Gastroesophageal sphincter (tissue), 4 donors: Measurements from ENCODE around the gene C2CD2. TPM values are rescaled to one million over a fixed set of nuclear protein-coding genes. Genes with fewer than 3 reads are reported as not detected.

ENCODE experiments used
- ATAC-seq: fragments of 150-250 bp; one replicate; pipeline ENCODE4 v1.9.1; 2016; ENCODE audit warnings: mild to moderate bottlenecking, moderate library complexity
- H3K27ac ChIP-seq, 4 donors: fragments of 200-600 bp; sonication (generic) in 3 of 4; 1 replicate in 3 of 4; 2 replicates in 1 of 4; pipeline ENCODE4 v1.5.1; 2016 to 2019
- H3K27me3 ChIP-seq: fragments of 200-600 bp; sonication (generic); one replicate; pipeline ENCODE4 v1.5.1; 2019
- H3K36me3 ChIP-seq, 2 donors: fragments of 200-600 bp; sonication (generic); one replicate each; pipeline ENCODE4 v1.5.1; 2019; ENCODE audit warnings: control low read depth in 1 of 2
- H3K4me1 ChIP-seq, 3 donors: fragments of 200-600 bp; sonication (generic); 1 replicate in 2 of 3; 2 replicates in 1 of 3; pipeline ENCODE4 v1.5.1; 2016 to 2019; ENCODE audit warnings: control low read depth in 2 of 3
- H3K4me3 ChIP-seq, 2 donors: fragments of 200-600 bp; sonication (generic); one replicate each; pipeline ENCODE4 v1.5.1; 2019; ENCODE audit warnings: mild to moderate bottlenecking in 1 of 2, moderate library complexity in 1 of 2
- H3K9me3 ChIP-seq, 3 donors: fragments of 200-600 bp; sonication (generic); one replicate each; pipeline ENCODE4 v1.5.1; 2017 to 2019; ENCODE audit warnings: control low read depth in 2 of 3
- EP300 ChIP-seq: sonication (generic); formaldehyde crosslinking; IDR thresholded peaks from one replicate; pipeline ENCODE4 v1.6.1; 2017; ENCODE audit warnings: antibody characterized with exemption, mild to moderate bottlenecking
- POLR2A ChIP-seq, 2 donors: fragments of 450-650 bp; IDR thresholded peaks; one replicate each; pipeline ENCODE4 v1.6.1; 2017; ENCODE audit warnings: antibody characterized with exemption in 2 of 2, mild to moderate bottlenecking in 2 of 2, moderate library complexity in 1 of 2
- POLR2AphosphoS5 ChIP-seq: sonication (generic); formaldehyde crosslinking; IDR thresholded peaks from one replicate; pipeline ENCODE4 v1.6.1; 2017; ENCODE audit warnings: antibody characterized with exemption
- WGBS, 2 donors: methylation state at CpG; one replicate each; pipeline ENCODE4 v1.1.5; 2018; ENCODE audit warnings: low coverage in 1 of 2; 5-methylcytosine and 5-hydroxymethylcytosine counted together
- total RNA-seq, 4 donors: library from RNA; depleted of rRNA; stranded (reverse); fragments of >200 nt; gene quantifications; one replicate each; pipeline ENCODE4 v1.1.0, GENCODE V29; 2016
- TF ChIP-seq, protein P1 (sequence below), 4 experiments: fragments of 200-600 bp in 2 of 4; fragments of 450-650 bp in 2 of 4; sonication (generic) in 1 of 4; IDR thresholded peaks; one replicate each; pipeline ENCODE4 v1.5.1; 2017 to 2019; ENCODE audit warnings: antibody characterized with exemption in 4 of 4, mild to moderate bottlenecking in 2 of 4, moderate library complexity in 2 of 4

C2CD2 gene
- total RNA-seq, 4 donors from 2014 or later = 15.6 to 38.9 (median 18.7) TPM

DNA sequence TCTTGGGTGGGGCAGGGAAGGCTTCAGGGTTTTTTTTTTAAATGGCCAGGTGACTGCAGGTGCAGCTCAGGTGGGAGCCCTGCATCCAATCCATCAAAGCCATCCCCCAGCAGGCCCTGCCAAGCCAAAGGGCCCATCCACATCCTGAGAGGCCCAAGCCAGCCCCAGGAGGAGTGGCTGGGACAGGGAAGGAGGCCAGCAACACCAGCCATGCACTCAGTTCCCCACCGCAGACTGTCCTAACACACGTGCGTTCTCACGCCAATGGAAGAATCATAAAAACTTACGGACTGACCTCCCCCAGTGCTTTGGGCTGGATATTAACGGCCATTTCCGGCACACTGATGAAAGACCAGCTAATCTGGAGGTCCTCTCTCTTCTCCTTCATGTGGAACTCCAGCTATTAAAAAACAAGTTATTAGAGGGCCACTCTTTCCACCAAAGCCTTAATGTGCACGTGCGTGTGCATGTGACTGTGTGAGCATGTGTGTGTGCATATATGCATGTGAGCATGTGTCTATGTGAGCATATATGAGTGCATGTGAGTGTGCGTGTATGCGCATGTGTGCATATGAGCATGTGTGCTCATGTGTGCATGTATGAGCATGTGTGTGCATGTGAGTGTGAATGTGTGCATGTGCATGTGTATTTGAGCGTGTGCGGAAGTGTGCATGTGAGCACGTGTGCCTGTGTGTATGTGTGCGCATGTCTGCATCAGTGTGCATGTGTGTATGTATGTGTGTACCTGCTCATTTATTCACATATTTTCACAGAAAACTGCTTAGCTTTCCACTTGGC, 35.1 kb downstream of the C2CD2 start:
- TF ChIP-seq EP300 (no peak), POLR2AphosphoS5 (no peak), POLR2A (IDR thresholded peaks at IDR 0.05) (no peak)
- TF ChIP-seq, protein P1, sequence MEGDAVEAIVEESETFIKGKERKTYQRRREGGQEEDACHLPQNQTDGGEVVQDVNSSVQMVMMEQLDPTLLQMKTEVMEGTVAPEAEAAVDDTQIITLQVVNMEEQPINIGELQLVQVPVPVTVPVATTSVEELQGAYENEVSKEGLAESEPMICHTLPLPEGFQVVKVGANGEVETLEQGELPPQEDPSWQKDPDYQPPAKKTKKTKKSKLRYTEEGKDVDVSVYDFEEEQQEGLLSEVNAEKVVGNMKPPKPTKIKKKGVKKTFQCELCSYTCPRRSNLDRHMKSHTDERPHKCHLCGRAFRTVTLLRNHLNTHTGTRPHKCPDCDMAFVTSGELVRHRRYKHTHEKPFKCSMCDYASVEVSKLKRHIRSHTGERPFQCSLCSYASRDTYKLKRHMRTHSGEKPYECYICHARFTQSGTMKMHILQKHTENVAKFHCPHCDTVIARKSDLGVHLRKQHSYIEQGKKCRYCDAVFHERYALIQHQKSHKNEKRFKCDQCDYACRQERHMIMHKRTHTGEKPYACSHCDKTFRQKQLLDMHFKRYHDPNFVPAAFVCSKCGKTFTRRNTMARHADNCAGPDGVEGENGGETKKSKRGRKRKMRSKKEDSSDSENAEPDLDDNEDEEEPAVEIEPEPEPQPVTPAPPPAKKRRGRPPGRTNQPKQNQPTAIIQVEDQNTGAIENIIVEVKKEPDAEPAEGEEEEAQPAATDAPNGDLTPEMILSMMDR (IDR thresholded peaks at IDR 0.05) = no peak
- H3K27ac ChIP-seq = no peak overlapping the region
- H3K9me3 ChIP-seq = no peaks in the 10 kb centered on the region
- peaks cover 0 to 12% (median 0%) of the 10 kb centered on the region in 3 donors for H3K4me1 ChIP-seq
- peaks cover 0 to 58% of the 10 kb centered on the region in 2 donors for H3K36me3 ChIP-seq
- ATAC-seq = no peak
- WGBS, 2 donors = 88 to 97% methylated on average over 7 to 10 of the region's 15 CpGs
- H3K27me3 ChIP-seq = no peaks in the 10 kb centered on the region
- no peak overlapping the region for H3K4me3 ChIP-seq

DNA sequence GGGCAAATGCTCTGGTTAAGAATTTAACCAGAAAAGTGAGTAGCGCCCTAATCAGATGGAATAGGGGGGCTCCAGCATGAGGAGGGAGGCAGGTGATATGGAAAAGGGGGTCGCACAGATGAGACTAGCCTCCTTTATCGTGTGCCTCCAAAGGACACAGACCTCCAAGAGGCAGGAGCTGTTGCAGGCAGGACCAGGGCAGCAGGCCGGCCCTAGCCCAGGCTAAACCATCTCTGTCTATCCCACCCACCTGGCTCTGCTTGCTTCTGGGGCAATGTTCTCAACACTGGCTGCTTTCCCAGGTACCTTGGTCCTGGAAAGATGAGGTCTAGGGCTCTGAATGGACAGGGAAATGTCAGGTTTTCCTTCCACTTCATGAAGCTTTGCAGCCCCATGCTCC, 36.3 kb downstream of the C2CD2 start:
- 89 to 95% methylated on average over 3 to 4 of the region's 4 CpGs for WGBS, 2 donors
- peaks cover 0 to 70% of the 10 kb centered on the region in 2 donors for H3K36me3 ChIP-seq
- H3K4me3 ChIP-seq = no peak overlapping the region

DNA sequence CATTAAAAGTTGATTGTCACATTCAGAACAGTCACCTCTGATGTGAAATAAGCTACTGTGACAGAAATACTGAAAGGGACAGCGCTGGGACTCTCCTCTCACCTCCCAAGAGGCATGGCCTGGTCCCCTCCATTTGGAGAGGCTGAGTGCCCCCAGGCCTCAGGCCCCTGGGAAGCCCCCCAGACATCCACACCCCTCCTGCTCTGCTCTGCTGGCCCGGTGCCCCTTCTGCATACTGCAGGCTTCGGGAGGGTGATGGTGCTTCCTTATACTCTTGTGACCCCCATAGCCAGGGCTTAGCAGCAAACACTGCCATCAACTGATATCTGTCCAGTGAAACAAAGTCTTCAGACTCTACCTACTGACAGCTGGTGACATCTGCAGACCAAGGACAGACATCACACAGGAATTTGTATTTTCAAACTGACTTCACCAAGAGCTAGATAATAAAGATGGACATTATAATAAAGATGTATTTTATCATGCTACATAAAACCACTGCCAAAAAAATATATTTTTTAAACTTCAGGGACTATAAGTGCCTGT, 36.9 kb downstream of the C2CD2 start:
- Histone ChIP-seq H3K27me3 (no peaks in the 10 kb centered on the region), H3K36me3 (peaks cover 0 to 74% of the 10 kb centered on the region in 2 donors), H3K27ac (no peak overlapping the region), H3K4me3 (no peak overlapping the region), H3K9me3 (no peaks in the 10 kb centered on the region), H3K4me1 (peaks cover 0 to 2% (median 0%) of the 10 kb centered on the region in 3 donors)
- 85 to 100% methylated on average over 1 to 3 of the region's 3 CpGs for whole genome bisulfite sequencing, 2 donors
- ATAC-seq = no peak
- TF ChIP-seq POLR2A (IDR thresholded peaks at IDR 0.05) (no peak), POLR2AphosphoS5 (no peak), EP300 (no peak)
- TF ChIP-seq, protein P1 (IDR thresholded peaks at IDR 0.05) = no peak

More for the DNA sequence above, 36.3 kb downstream of the C2CD2 start:
- H3K27ac ChIP-seq = no peak overlapping the region
- H3K27me3 ChIP-seq = no peaks in the 10 kb centered on the region
- TF ChIP-seq EP300 = no peak
- no peak for TF ChIP-seq POLR2A (IDR thresholded peaks at IDR 0.05)
- TF ChIP-seq POLR2AphosphoS5 = no peak
- TF ChIP-seq, protein P1 (IDR thresholded peaks at IDR 0.05) = no peak
- H3K4me1 ChIP-seq = peaks cover 0 to 8% (median 0%) of the 10 kb centered on the region in 3 donors
- no peaks in the 10 kb centered on the region for H3K9me3 ChIP-seq
- no peak for ATAC-seq

DNA sequence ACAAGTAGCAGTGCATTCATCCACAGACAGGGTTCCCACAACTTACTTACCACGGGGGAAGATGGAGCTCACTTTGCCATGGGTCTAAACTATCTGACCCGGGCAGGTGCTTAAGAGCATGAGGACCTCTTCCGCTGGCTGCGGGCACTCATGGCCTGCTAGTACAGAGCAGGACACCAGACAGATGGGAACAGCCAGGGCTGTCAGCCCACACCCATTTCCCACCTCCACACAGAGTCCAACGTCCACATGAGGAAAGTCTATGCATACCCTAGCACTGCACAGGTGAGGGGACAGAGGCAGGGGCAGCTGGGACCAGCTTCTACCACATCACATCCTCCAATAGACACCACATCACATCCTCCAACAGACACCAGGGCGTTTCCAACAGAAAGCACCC, 38.9 kb downstream of the C2CD2 start:
- Histone ChIP-seq H3K4me1 (no peaks in the 10 kb centered on the region), H3K9me3 (no peaks in the 10 kb centered on the region), H3K4me3 (no peak overlapping the region), H3K36me3 (peaks cover 0 to 94% of the 10 kb centered on the region in 2 donors), H3K27ac (no peak overlapping the region), H3K27me3 (no peaks in the 10 kb centered on the region)
- no peak for TF ChIP-seq POLR2A (IDR thresholded peaks at IDR 0.05)
- TF ChIP-seq, protein P1 (IDR thresholded peaks at IDR 0.05) = no peak
- no peak for TF ChIP-seq POLR2AphosphoS5
- TF ChIP-seq EP300 = no peak
- 80 to 100% methylated on average over 1 to 2 of the region's 6 CpGs for WGBS, 2 donors
- no peak for ATAC-seq

DNA sequence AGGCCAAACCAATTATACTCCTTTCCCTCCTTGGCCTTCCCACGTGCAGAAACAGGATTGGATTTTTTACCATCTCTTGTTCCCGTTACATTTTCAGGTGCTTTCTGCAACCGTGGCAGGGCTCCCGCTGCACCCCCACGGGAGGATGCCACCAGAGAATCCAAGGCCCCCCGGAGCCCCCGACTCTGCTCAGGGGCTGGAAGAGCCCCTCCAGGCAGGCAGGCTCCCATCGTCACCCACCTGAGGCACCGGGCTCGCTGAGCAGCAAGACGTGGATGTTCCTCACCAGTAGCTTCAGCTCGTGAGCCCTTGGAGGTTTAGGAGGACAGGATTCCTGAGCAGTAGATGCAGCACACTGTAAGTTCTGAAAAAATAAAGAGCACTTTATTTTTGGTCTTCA, 39.5 kb downstream of the C2CD2 start:
- Histone ChIP-seq H3K36me3 (peaks cover 0 to 98% of the 10 kb centered on the region in 2 donors), H3K4me3 (no peak overlapping the region), H3K27me3 (no peaks in the 10 kb centered on the region), H3K9me3 (no peaks in the 10 kb centered on the region), H3K27ac (no peak overlapping the region), H3K4me1 (no peaks in the 10 kb centered on the region)
- no peak for TF ChIP-seq POLR2A (IDR thresholded peaks at IDR 0.05)
- TF ChIP-seq EP300 = no peak
- no peak for TF ChIP-seq POLR2AphosphoS5
- TF ChIP-seq, protein P1 (IDR thresholded peaks at IDR 0.05) = no peak
- no peak for ATAC-seq
- 86% methylated on average over 5 of the region's 12 CpGs; no CpG with 5 or more reads in 1 of the 2 donors for WGBS, 2 donors
